ENCODE data around the gene FAM186B.
A peak's percentile ranks its signal among the peaks of the same experiment; 100 is the strongest.
"Not testable (repeated sequence)": the region's sequence is repeated elsewhere in the genome, so short reads cannot be mapped to it uniquely, and the experiment has no call there.

FAM186B gene

DNA sequence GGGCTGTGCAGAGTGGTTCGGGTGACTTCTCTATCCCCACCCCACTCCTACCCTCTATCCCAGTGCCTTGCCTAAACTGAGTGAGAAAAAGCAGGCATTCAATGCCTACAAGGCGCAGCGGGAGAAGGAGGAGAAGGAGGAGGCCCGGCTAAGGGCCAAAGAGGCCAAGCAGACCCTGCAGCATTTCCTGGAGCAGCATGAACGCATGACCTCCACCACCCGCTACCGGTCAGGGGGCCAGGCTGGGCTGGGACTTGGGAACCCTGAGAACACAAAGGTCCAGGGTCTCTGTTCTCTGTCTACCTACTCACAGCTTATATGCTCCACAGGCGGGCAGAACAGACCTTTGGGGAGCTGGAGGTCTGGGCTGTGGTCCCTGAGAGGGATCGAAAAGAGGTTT, 29.6 kb upstream of the FAM186B start:
- no peak for DNase-seq

DNA sequence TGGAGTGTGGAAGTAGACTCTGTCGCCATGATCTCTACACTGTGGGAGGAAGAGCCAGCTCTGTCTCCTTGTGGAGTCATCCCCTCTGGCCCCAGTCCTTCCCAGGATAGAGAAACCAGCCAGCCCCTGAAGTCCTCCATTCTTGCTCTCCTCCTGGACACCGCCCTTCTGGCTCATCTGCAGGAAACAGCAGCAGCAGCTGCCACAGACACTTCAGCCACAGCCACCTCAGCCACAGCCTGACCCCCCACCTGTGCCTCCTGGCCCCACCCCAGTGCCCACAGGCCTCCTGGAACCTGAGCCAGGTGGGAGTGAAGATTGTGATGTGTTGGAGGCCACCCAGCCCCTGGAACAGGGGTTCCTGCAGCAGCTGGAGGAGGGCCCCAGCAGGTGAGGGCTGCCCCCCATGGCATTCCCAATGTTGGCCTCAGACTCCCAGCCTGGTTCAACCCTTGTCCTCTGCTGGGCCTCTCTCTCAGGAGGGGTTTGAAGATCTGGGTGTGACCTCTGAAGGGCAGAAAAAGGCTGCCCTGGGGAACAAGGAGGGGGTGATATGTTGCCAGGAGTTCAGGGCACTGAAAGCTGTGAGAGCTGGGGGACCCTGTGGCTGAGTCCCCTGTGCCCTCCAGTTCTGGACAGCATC, 28.4 kb upstream of the FAM186B start:
- no peak for DNase-seq

GRCh38 chr12:49632986-49633702, 27.7 kb upstream of the FAM186B start:
- DNase-seq: no peak

DNA sequence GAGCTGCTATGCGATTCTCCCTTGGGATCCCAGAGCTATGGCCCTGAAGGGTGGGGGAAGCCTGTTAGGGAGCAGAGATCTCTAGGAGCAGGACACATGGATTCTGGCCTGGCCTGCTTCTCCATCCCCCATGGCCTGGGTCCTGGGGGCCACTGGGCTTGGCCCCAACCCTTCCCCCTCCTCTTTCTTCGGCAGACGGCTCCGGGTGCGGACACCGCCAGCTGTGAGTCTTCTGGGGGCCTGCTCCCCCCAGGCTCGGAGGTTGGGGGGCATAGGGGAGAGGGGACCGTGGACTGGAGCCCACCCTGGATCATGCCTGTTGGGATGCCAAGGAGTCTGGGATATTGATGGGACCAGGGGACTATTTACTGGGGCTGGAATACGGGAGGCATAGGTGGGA, 27.0 kb upstream of the FAM186B start:
- no peak for DNase-seq

DNA sequence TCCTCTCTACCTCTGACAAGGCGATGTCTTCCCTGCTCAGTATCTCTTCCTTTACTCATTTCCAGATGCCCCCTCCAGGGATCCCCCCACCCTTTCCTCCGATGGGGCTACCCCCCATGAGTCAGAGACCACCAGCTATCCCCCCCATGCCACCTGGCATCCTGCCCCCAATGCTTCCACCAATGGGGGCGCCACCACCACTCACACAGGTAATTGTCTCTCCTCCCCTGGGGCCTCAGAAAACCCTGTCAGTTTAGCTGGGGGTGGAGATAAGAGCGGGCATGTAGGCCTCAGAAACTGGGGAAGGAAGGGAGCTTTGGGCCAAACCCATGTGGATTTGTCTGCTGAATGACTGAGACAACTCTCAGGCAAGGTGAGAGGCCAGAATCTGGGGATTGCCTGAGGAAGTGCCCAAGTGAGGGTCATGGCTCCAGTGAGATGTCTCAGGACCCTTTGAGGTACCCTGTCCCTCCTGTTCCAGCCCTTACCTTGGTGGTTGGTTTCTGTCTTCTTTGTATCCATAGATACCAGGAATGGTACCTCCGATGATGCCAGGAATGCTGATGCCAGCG, 26.0 kb upstream of the FAM186B start:
- no peak for DNase-seq

GRCh38 chr12:49627752-49628360, 22.4 kb upstream of the FAM186B start:
- no peak for DNase-seq

- DNase-seq: no peak
Observed at GRCh38 chr12:49626836-49627235, 21.4 kb upstream of the FAM186B start.

- no peak for DNase-seq
Observed at GRCh38 chr12:49626169-49626835, 20.9 kb upstream of the FAM186B start.

DNA sequence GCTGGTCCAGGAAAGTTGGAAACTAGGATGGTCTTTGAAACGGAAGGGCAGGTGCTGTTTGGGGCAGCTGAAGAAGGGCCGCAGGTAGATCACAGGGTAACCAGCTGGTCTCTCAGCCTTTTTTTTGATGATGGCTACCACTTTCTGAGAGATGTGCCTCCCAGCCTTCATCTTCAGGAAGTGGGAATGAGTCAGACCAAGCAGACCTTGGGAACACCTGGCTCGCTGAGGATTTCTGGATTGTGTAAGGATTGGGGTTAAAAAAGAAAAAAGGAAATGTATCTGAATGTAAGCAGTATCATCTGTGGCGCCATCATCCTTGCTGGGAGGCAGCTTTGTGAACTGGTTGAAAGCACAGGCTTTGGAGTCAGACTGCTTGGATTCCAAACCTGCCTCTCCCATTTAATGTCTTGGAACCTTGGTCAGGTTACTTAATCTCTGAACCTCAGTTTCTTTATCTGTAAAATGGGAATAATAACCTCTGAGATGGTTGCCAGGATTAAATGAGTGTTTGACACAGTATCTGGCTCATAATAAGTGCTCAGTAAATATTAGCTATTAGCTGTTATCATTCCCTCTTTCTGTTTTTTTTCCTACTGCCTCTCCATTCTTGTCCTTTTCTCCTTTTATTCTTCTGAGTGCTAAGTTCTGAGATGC, 19.6 kb upstream of the FAM186B start:
- no peak for DNase-seq

GRCh38 chr12:49623142-49623904, 17.9 kb upstream of the FAM186B start, which contains the start of gene PRPF40B:
Gene PRPF40B (plus strand): TSS chr12:49623561. CDS start chr12:49623591, 30 bp downstream.
- peak; percentile 90 for DNase-seq

- DNase-seq: peak; percentile 33
Observed at GRCh38 chr12:49622501-49623141, 17.2 kb upstream of the FAM186B start.

DNA sequence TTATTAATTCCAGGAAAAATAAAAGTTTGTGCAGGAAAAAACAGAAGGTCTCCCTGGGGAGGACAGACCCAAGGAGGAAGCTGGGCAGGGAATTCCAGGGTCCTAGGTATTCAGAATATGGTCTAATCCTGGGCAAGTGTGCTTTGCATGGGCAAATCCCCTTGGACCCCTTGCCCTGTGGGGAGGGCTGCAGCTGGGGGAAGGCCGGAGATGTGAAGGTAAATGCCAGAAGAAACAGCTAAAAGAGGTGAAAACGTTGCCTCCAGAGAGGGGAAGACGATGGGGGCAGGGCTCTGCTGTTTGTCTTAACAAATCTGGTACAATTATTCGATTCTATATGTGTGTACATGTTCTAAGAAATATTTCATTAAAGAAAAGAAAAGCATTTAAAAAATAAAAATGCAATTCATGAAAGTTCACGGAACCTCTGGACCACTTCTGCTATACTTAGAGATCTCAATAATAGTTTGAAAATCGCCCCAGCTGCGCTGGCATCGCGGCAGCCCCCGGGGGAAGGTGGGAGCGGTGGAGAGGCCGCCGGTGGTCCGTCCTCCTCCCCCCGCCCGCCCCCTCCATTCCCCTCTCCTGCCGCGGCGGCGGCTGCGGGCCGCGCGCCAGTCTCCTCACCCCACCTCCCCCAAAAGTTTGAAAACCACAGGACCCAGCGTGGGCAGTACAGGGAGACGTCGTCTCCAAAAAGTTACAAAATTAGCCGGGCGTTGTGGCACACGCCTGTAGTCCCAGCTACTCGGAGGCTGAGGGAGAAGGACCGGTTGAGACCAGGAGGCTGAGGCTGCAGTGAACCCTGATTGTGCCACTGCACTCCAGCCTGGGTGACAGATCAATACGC, 16.4 kb upstream of the FAM186B start:
- no peak for DNase-seq

DNA sequence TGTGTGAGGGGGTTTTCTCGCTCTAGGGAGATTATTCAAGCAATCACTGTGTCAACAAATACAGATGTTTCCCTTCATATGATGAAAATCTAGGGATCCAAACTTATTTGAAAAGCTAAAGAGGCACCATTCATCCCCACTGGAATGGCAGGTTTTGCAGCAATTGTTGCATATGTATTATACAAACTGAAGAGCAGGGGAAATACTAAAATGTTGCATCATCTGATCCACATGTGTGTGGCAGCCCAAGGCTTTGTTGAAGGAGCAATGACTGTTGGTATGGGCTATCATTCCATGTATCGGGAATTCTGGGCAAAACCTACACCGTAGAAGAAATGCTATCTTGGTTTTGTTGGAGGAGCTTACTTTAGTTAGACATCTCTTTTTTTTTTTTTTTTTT, 13.8 kb upstream of the FAM186B start:
- DNase-seq: no peak

GRCh38 chr12:49618576-49618975, 13.1 kb upstream of the FAM186B start:
- DNase-seq: no peak

DNA sequence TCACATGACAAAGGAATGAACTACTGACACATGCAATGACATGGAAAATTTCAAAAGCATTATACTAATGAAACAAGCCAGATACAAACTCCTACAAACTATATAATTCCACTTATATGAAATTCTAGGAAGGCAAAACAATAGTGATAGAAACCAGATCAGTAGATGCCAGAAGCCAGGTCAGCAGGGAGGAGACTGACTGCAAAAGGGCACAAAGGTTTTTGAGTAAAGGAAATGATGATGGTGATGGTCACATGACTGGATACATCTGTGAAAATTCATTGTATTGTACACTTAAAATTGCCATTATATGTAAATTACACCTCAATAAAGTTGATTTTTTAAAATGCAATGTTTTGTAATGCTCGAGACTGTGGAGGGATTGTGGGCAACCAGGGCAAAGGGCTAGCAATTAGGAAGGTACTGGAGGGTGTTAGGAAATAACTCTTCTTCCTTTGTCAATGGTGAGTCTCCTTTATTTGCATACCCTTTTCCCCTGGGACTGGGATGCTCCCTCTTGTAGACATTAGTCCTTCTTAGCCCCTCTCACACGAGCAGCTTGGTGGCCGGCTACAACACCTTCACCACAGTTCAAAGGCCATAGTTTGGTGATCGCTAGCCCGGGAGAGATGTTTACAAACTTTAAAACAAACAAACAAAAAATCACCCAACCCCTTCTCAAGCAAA, 11.2 kb upstream of the FAM186B start:
- no peak for DNase-seq

DNA sequence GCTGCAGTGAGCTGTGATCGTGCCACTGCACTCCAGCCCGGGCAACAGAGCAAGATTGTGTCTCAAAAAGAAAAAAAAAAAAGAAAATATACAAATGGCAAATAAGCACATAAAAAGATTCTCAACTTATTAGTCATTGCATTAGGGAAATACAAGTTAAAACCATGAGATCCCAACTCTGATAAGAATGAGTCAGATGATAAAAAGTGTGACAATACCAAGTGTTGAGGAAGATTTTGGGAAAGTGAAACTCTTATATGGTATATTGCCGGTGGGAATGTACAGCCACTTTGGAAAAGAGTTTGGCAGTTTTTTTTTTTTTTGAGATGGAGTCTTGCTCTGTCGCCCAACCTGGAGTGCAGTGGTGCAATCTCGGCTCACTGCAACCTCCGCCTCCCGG, 10.3 kb upstream of the FAM186B start:
- DNase-seq: no peak

GRCh38 chr12:49612210-49612609, 6.8 kb upstream of the FAM186B start:
- no peak for DNase-seq

DNA sequence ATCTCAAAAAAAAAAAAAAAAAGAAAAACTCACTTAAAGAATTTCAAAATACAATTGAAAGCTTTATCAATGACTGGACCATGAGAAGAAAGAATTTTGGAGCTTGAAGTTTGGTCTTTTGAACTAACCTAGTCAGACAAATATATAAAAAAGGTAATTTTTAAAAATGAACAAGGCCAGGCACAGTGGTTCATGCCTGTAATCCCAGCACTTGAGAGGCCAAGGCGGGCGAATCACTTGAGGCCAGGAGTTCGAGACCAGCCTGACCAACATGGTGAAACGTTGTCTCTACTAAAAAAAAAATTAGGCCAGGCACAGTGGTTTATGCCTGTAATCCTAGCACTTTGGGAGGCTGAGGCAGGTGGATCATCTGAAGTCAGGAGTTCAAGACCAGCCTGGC, 5.3 kb upstream of the FAM186B start:
- not testable (repeated sequence) for DNase-seq

GRCh38 chr12:49609875-49610154, 4.4 kb upstream of the FAM186B start:
- DNase-seq: no peak
